Natural killer cell (primary cell): ENCODE measurements around the gene SLC26A5. TPM values are rescaled to one million over a fixed set of nuclear protein-coding genes. Genes with fewer than 3 reads are reported as not detected.

Source experiments
- ATAC-seq, 3 donors: fragments of 150-1000 bp in 2 of 3; fragments of 200-7000 bp in 1 of 3; cut with Tn5 transposase; 1 replicate in 1 of 3; 2 replicates in 2 of 3; pipeline ENCODE4 v1.10.0; 2021; ENCODE audit warnings: mild to moderate bottlenecking in 2 of 3, moderate library complexity in 2 of 3
- DNase-seq, 2 donors: peaks; one replicate each; pipeline versions ENCODE4 v3.0.0 to v3.0.0-alpha.2; 2013 to 2021; ENCODE audit warnings: mixed read lengths in 1 of 2
- H3K27ac ChIP-seq: one replicate; pipeline ENCODE4 v1.5.1; 2013; ENCODE audit warnings: mild to moderate bottlenecking, low read length
- H3K27me3 ChIP-seq: one replicate; pipeline ENCODE4 v1.6.1; 2013; ENCODE audit warnings: low read length; ENCODE audit not compliant: control insufficient read depth, insufficient read depth
- H3K36me3 ChIP-seq: one replicate; pipeline ENCODE4 v1.6.1; 2013; ENCODE audit warnings: low read length; ENCODE audit not compliant: control insufficient read depth, insufficient read depth
- H3K4me1 ChIP-seq: one replicate; pipeline ENCODE4 v1.6.1; 2013; ENCODE audit warnings: low read length; ENCODE audit not compliant: control insufficient read depth, insufficient read depth
- H3K4me3 ChIP-seq: one replicate; pipeline ENCODE4 v1.5.1; 2013; ENCODE audit warnings: low read length
- H3K9me3 ChIP-seq: one replicate; pipeline ENCODE4 v1.6.1; 2013; ENCODE audit warnings: low read length; ENCODE audit not compliant: control insufficient read depth, insufficient read depth
- H3K27ac Mint-ChIP-seq, 2 donors: one replicate each; pipeline ENCODE4 v1.8.0; 2022; ENCODE audit warnings: mild to moderate bottlenecking in 2 of 2, mixed read lengths in 2 of 2, moderate library complexity in 1 of 2
- H3K27me3 Mint-ChIP-seq, 2 donors: one replicate each; pipeline ENCODE4 v1.8.0; 2022; ENCODE audit warnings: low read depth in 2 of 2, mixed read lengths in 2 of 2
- H3K36me3 Mint-ChIP-seq: one replicate; pipeline ENCODE4 v1.8.0; 2022; ENCODE audit warnings: mixed read lengths
- H3K4me1 Mint-ChIP-seq, 2 donors: one replicate each; pipeline ENCODE4 v1.8.0; 2022; ENCODE audit warnings: mixed read lengths in 2 of 2
- H3K4me3 Mint-ChIP-seq: one replicate; pipeline ENCODE4 v1.8.0; 2022; ENCODE audit warnings: mild to moderate bottlenecking, moderate library complexity, mixed read lengths
- H3K9me3 Mint-ChIP-seq, 2 donors: one replicate each; pipeline ENCODE4 v1.8.0; 2022; ENCODE audit warnings: mixed read lengths in 2 of 2
- CTCF ChIP-seq: fragments of 200-600 bp; IDR thresholded peaks from one replicate; pipeline ENCODE4 v1.8.0; 2022; ENCODE audit warnings: antibody characterized with exemption
- WGBS: methylation state at CpG from one replicate; pipeline ENCODE4 v1.1.7; 2013; ENCODE audit warnings: missing lambda C conversion rate; ENCODE audit not compliant: insufficient coverage; 5-methylcytosine and 5-hydroxymethylcytosine counted together
- intact Hi-C: fragments of 100-400 bp; cut with micrococcal nuclease; formaldehyde crosslinking; loops from one replicate; pipeline ENCODE4 v1.14.2; 2022
- total RNA-seq, 4 donors: library from RNA; stranded (reverse); fragments of 120-200 nt in 1 of 4; gene quantifications; one replicate each; pipeline versions ENCODE4 v1.2.3 to v1.2.4, GENCODE V29; 2013 to 2022

The SLC26A5 gene
- total RNA-seq, 3 donors from 2014 or later (not counting 1 experiment from before 2014, with no cell fraction given), result 0.30 TPM; not detected in 2

- Mint-ChIP-seq H3K27me3 (peaks cover 24 to 64% of the 10 kb centered on the region in 2 donors), H3K4me1 (no peaks in the 10 kb centered on the region), H3K4me3 (no peak overlapping the region), H3K9me3 (no peaks in the 10 kb centered on the region), H3K27ac (no peak overlapping the region), H3K36me3 (no peaks in the 10 kb centered on the region)
- no peak overlapping the region for H3K4me3 ChIP-seq
- no peak for ATAC-seq
- WGBS, result 90% methylated on average over 8 of the region's 8 CpGs
- H3K27me3 ChIP-seq, result peaks cover 16% of the 10 kb centered on the region
- H3K36me3 ChIP-seq, result no peaks in the 10 kb centered on the region
- no peaks in the 10 kb centered on the region for H3K9me3 ChIP-seq
- TF ChIP-seq CTCF, result no peak
- no peak overlapping the region for H3K27ac ChIP-seq
- no peaks in the 10 kb centered on the region for H3K4me1 ChIP-seq
- DNase-seq, result no peak
- intact Hi-C loops, result no loop called here
Observed at GRCh38 chr7:103439661-103440060, 6.3 kb downstream of the SLC26A5 start.

DNA sequence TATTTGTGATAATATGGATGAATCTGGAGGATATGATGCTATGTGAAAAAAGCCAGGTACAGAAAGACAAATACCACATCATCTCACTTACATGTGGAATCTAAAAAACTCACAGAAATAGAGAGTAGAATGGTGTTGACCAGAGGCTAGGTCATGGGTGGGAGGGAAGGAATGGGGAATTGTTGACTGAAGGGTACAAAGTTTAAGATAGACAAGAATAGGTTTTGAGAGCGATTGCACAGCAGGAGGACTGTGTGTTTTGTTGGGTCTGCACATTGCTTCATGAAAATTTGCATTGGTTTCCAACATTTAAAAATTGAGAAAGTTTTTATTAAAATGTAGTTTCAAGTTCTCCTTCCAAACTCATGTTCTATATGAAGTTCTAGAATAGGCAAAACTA is 8.4 kb downstream of the SLC26A5 start:
- Mint-ChIP-seq H3K36me3 (no peaks in the 10 kb centered on the region), H3K27me3 (peaks cover 13 to 49% of the 10 kb centered on the region in 2 donors), H3K27ac (no peak overlapping the region), H3K9me3 (no peaks in the 10 kb centered on the region), H3K4me1 (peaks cover 0 to 4% of the 10 kb centered on the region in 2 donors), H3K4me3 (no peak overlapping the region)
- Histone ChIP-seq H3K4me3 (no peak overlapping the region), H3K36me3 (no peaks in the 10 kb centered on the region), H3K27ac (no peak overlapping the region), H3K4me1 (no peaks in the 10 kb centered on the region), H3K9me3 (no peaks in the 10 kb centered on the region), H3K27me3 (no peaks in the 10 kb centered on the region)
- intact Hi-C loops, result no loop called here
- WGBS, result 89% methylated on average over 1 of the region's 1 CpG
- no peak for ATAC-seq
- TF ChIP-seq CTCF, result no peak
- no peak for DNase-seq

GRCh38 chr7:103432712-103433111 is 13.3 kb downstream of the SLC26A5 start:
- no peak overlapping the region for H3K4me3 ChIP-seq
- DNase-seq (no peak), ATAC-seq (no peak)
- Mint-ChIP-seq H3K27me3 (peaks cover 9 to 26% of the 10 kb centered on the region in 2 donors), H3K27ac (no peak overlapping the region), H3K9me3 (no peaks in the 10 kb centered on the region), H3K4me1 (peaks cover 0 to 5% of the 10 kb centered on the region in 2 donors), H3K4me3 (no peak overlapping the region), H3K36me3 (no peaks in the 10 kb centered on the region)
- no peaks in the 10 kb centered on the region for H3K9me3 ChIP-seq
- WGBS, result 5% methylated on average over 1 of the region's 1 CpG
- intact Hi-C loops, result no loop called here
- no peaks in the 10 kb centered on the region for H3K27me3 ChIP-seq
- no peak for TF ChIP-seq CTCF
- no peak overlapping the region for H3K27ac ChIP-seq
- H3K4me1 ChIP-seq, result no peaks in the 10 kb centered on the region
- H3K36me3 ChIP-seq, result no peaks in the 10 kb centered on the region

- no peak for DNase-seq
- no peaks in the 10 kb centered on the region for H3K9me3 Mint-ChIP-seq
- no peak overlapping the region for H3K4me3 Mint-ChIP-seq
Observed at GRCh38 chr7:103425177-103425576, 20.8 kb downstream of the SLC26A5 start.

More at GRCh38 chr7:103425177-103425576, 20.8 kb downstream of the SLC26A5 start:
- TF ChIP-seq CTCF, result no peak
- no peaks in the 10 kb centered on the region for H3K36me3 Mint-ChIP-seq
- no peak overlapping the region for H3K27ac Mint-ChIP-seq
- no CpG with 5 or more reads among the region's 1 CpG for WGBS
- Histone ChIP-seq H3K27me3 (no peaks in the 10 kb centered on the region), H3K36me3 (no peaks in the 10 kb centered on the region), H3K4me3 (no peak overlapping the region), H3K9me3 (no peaks in the 10 kb centered on the region), H3K27ac (no peak overlapping the region), H3K4me1 (no peaks in the 10 kb centered on the region)
- ATAC-seq, result no peak
- intact Hi-C loops, result no loop called here
- peaks cover 5 to 7% of the 10 kb centered on the region in 2 donors for H3K27me3 Mint-ChIP-seq
- no peaks in the 10 kb centered on the region for H3K4me1 Mint-ChIP-seq
